AG08395 (cell line): ENCODE measurements around the gene COL1A1.
A peak's percentile ranks its signal among the peaks of the same experiment; 100 is the strongest.

Source experiments
- DNase-seq: peaks from one replicate; pipeline ENCODE4 v3.0.0; 2012; ENCODE audit warnings: mixed read lengths, low spot score

Gene COL1A1

GRCh38 chr17:50141026-50141744 lies 60.2 kb downstream of the COL1A1 start:
- DNase-seq = no peak

- peak; percentile 92 for DNase-seq
These were observed 61.2 kb downstream of the COL1A1 start for GRCh38 chr17:50139950-50140885.

DNA sequence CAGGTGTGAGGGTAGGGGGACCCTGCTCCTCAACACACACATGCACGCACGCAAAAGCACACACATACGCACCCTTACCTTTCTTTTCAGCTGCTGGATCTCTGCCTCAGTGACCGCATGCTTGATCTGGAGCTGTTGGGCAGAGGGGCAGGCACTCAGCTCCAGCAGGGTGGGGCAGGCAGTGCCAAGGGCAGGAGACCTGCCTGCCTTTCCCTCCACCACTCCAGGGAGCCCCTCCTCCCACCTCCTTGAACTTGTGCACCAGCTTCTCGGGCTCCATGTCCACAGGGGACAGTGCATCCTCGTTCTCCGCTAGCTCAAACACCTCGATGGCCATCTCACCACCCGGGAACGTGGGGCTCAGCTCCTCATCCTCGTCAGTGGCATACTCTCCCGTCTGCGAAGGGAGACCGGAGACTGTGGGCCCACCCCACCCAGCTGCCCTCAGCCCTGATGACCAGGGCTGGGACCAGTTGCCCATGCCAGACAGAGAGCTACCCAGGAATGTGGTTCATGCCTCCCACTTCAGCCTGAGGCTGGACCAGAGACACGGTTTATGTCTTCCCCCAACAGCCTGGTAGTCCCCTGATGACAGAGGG lies 62.1 kb downstream of the COL1A1 start:
- DNase-seq = no peak

- DNase-seq = no peak
These were observed 64.4 kb downstream of the COL1A1 start for GRCh38 chr17:50137042-50137441.

- DNase-seq = no peak
These were observed 65.2 kb downstream of the COL1A1 start for GRCh38 chr17:50136096-50136687.

GRCh38 chr17:50135316-50136095 lies 65.9 kb downstream of the COL1A1 start:
- DNase-seq = no peak

- DNase-seq = peak; percentile 49
These were observed 67.0 kb downstream of the COL1A1 start for GRCh38 chr17:50134206-50135110.

DNA sequence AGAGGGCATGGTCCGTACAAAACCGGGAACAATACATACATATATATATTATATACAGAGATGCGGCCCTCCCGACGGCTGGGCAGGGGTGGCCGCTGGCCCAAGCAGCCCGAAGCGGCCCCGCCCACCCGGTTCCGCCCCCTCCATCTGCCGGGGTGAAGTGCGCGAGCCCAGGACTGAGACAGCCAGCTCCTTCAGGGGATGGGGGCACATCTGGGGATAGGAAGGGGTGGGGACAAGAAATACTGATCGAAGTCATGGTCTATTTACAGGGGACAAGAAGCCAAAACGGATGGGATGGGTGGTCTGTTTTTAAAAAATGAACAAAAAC lies 67.7 kb downstream of the COL1A1 start:
- no peak for DNase-seq
